ENCODE data around the gene BTLA.
"Not testable (repeated sequence)": the region's sequence is repeated elsewhere in the genome, so short reads cannot be mapped to it uniquely, and the experiment has no call there.

The BTLA gene, protein sequence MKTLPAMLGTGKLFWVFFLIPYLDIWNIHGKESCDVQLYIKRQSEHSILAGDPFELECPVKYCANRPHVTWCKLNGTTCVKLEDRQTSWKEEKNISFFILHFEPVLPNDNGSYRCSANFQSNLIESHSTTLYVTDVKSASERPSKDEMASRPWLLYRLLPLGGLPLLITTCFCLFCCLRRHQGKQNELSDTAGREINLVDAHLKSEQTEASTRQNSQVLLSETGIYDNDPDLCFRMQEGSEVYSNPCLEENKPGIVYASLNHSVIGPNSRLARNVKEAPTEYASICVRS

DNA sequence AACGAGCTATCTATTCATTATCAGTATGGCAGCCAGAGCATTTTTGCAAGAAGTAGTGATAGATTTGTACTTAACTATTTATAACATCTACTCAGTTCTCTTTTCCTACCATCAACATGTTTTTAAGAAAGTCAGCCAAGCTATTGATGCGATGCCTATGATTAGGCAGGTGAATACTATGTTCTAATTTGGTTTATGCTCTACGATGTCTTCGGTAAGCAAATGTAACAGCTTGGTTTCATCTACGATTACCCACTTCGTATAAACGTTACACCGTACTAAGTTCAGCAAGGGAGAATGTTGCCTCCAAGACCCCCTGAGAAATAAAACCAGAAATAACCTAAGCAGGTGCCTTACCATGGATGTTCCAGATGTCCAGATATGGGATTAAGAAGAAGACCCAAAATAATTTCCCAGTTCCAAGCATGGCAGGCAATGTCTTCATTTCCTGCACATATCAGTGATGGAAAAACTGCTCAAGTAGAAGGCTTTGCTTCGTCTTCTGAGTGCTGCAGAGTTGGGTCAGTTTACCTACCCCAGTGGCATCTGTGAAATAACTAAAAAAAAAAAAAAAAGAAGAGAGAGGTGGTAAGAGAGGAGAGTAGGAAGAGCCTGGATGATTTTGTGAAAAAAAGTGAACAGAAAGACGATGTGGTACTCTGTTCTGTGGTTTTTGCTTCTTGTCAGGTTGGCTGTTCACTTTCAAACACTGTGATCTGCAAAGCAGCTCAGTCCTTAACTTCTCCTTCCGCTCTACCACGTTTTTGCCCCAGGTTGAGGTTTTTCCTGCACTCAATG, at the start of gene BTLA:
Gene BTLA, minus strand, starts transcription at position 559 of the 798 bp plus-strand sequence. Its CDS starts 114 bp downstream, at position 445.
- DNase-seq, result peak; percentile 45

DNA sequence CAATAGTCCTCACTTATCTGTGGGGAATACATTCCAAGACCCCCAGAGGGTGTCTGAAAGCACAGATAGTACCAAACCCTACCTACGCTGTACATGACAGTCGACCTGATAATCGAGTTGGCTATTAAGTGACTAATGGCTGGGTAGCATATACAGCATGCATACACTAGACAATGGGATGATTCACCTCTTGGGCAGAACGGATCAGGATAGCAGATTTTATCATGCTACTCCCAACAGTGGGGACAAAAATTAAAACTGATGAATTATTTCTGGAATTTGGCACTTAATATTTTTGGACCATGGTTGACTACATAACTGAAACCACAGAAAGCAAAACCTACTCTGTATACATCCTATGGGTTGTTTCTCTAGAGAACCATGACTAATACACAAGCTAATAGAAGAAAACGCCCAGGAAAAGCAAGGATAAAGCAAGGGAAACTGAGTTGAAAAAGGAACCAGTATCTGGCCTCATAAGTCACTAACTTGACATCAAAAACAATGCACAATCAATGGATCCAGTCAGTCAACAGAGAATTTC, 47.0 kb upstream of the BTLA start:
- no peak for DNase-seq

DNA sequence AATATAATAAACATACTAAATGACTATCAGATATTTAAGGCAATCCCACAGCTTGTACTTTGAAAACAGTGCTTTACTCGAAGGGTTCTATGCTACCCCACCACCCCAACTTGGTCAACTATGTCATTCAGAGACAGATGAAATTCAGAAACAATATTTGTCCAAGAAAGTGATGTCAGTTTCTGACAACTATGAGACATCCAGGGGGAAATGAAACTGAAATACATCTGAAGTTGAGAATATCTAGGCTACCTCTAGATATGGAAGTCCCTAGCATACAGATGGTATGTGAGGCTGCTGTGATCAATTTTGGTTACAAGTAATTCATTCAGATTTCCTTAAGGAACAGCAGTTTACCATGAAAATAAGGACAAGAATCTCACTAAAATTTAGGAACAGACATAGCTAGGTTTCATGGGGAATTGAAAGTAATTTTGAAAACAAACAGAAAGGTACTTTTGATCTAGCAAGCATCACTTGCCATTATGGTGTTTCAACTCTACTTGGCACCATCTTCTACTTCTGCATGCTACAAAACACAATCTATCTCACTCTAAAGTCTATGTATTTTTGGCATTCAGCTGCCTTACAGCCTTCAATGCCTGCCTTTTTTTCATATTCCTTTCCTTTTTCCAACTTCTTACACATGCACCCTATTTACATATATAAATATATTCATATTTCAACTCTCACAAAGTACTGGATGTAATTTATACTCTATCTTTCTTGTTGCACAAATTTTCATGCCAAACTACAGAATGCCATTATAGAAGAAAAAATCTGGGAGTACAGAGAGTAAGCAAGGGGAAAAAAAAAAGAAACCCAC, 40.8 kb upstream of the BTLA start:
- no peak for DNase-seq

DNA sequence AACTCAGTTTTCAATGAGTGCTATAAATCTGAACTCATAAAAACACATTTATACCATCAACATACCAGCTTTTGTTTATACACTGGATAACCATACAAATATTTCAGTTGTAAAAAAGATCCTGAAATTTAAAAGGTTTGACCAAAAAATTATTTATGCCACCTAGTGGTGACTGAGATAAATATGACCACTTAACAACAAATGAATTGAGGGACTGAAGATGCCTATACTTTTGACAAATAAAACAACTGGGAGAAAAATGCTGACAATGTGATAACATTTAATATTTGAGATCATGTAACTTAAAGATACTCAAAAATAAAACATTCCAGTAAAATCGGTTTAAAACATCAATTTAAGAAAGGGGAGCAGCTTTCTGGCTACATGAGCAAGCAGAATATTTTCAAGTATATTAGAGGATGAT, 32.1 kb upstream of the BTLA start:
- DNase-seq, result peak; percentile 49

DNA sequence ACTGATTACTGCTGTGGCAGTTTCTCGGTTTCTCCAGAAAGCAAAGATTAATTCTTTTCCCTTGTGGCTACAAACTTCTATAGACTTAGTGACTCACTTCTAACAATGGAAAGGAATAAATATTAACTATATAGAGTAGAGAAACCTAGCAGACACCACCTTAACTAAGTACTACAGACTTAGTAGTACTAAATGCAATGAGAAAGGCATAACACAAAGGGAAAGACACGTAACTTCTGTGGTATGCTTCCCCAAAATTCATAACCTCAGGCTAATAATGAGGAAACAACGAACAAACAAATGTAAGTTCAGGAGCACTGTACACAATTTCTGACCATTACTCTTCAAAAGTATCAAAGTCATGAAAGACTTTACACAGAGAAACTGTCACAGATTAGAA, 31.3 kb upstream of the BTLA start:
- no peak for DNase-seq

DNA sequence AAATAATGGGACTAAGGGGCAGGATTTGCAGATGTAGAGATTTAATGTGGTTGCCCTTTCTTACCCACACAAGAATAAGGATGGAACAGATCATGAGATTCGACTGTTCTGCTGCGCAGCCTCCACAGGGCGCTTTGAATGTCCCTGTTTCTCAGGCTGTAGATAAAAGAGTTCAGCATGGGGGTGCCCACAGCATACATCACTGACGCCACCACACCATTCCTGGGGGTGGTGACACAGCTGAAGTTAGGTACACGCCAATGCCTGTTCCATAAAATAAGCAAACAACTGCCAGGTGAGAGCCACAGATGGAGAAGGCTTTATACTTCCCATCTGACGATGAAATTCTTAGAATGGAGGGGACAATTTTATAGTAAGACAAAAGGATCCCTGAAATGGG, 24.9 kb upstream of the BTLA start:
- DNase-seq, result not testable (repeated sequence)

DNA sequence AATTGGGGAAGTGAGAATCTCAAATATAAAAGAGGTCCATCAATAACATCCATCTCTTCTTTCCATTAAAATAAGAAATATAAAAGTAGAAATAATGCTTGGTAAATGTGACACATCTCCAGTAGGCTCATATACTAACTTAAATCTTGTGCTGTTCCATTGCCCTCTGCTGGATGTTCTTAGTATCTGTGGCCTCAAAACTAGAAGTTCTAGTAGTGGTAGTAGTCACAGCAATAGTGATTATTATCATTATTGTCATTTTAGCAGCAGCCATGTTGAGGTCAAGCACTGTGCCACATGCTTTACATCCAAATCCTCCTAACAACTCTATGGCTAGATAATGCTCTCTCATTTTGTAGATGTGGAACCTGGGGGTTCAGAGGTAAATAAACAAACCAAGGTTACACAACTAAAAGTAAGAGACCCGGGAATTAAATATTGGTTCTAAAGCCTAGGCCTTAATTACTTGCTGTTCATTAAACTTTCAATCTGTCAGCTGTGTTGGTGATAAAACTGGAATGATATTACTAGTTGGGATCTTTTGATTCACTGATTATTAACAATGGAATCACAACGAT, 20.2 kb upstream of the BTLA start:
- DNase-seq, result peak; percentile 78

DNA sequence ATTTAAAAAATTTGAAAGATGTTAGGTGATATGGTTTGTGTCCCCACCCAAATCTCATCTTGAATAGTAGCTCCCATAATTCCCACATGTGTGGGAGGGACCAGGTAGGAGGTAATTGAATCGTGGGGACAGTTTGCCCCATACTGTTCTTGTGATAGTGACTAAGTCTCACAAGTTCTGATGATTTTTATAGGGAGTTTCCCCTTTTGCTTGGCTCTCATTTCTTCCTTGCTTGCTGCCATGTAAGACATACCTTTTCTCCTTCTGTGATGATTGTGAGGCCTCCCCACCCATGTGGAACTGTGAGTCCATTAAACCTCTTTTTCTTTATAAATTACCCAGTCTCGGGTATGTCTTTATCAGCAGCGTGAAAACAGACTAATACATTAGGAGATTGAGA, 19.7 kb upstream of the BTLA start:
- DNase-seq, result not testable (repeated sequence)

DNA sequence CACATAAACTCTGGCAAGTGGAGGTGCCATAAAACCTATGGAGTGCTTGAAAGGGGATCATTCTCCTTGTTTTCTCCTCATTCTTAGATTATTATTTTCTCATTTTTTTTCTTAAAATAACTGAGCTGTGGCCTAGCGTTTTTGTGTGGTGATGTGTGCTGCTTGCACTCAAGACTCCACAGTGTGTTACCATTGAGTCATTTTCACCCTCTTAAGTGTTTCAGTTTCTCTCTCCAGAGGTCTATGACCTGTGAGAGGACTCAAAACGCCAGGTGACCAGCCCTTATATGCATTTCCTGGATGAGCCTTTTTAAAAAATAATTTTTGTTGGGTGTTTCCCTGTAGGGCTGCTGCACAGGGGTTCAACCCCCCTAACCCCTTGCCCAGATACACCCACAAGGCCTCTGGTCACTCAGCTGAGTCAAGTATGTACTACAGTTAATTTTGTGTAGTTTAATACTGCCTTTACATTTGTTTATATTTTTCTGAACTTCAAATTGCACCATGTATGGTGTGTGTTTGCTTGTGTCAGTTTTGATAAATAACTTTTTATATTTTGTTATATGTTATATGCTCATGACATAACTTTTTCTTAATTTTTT, 15.4 kb upstream of the BTLA start:
- no peak for DNase-seq

DNA sequence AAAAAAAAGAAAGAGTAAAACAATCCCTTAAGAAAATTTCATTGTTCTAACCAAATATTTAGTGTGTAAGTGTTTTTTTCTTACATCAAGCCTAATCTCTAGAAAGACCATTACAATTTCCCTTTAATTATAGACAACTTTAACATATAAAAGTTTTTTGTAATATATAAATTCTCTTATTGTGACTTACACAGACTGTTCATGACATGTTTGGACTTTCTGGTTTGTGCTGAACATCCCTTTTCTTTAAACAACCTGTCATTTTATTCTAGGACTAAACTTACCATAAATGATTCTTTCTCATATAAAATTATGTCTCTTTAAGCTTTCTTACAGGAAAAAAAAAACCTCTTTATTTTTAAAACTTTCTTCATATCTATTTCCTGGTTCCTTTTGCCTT, 13.0 kb upstream of the BTLA start:
- no peak for DNase-seq

DNA sequence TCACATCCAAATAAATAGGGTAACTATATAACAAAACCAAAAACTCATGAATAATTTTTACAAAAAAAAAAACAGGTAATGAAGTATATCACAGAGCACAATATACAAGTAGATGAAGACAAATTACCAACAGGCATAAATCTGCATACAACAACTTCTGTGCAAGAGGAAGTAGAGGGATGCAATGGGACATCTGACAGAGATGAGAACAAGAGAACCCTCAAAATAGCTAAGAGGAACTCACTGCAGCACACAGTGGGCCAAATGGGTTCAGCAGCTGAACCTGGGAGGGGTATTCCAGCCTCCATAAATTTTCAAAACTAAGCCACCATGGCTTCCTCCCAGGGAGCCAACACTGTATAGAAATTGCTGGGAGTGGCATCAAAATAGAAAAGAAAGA, 9.6 kb upstream of the BTLA start:
- no peak for DNase-seq

DNA sequence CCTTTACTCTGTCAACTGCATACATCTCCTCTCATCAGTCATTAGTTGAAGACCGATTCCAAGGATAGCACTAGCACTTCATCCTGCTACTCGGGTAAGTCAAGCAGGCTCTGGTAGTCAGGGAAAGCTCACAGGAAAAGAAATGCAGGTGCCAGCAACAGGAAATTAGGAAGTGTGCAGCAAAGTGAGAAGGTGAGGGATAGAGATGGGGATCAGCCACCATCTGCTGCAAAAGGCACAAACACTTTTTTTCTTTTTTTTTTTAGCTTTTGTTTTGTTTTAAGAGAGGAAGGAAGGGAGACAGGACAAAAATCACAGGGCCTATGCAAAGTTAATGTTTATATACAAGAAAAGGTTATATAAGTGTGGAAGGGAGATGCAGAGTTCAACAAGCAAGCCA, 9.0 kb upstream of the BTLA start:
- no peak for DNase-seq

DNA sequence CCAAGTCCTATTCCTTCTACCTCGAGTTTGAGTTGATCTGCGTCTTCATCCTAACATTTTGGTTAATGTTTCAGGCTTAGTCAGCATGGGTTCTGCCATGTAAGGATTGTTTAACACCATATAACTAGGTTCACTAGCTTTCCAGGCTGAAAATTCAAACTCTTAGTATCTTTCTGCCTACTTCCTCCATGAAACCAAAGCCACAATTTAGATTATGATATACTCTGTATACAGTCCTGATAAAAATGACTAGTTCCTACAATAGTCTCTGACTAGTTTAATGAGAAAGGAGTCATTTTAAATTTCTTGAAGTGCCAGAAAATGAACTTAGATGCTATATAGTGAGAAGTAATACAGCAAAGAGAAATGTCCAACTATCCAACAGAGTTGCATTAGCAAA, 6.6 kb upstream of the BTLA start:
- DNase-seq, result no peak

DNA sequence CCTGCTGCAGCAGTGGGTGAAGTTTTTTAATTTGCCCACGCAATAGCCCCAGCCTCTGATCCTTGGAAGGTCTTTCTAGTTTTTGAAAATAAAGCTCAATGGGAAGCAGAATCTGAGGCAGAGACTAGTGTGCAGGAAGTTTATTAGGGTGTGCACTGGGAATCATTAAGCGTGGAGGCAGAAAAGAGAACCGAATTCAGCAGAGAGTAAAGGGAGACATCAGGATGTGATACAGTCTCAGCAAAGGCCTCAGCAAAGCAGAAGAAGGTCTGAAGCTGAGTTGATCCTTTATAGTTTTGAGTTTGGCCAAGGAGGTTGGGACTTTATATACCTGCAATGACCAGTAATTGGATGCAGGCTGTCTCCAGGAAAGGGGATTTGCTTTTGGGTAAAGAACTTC, 4.9 kb upstream of the BTLA start:
- no peak for DNase-seq

DNA sequence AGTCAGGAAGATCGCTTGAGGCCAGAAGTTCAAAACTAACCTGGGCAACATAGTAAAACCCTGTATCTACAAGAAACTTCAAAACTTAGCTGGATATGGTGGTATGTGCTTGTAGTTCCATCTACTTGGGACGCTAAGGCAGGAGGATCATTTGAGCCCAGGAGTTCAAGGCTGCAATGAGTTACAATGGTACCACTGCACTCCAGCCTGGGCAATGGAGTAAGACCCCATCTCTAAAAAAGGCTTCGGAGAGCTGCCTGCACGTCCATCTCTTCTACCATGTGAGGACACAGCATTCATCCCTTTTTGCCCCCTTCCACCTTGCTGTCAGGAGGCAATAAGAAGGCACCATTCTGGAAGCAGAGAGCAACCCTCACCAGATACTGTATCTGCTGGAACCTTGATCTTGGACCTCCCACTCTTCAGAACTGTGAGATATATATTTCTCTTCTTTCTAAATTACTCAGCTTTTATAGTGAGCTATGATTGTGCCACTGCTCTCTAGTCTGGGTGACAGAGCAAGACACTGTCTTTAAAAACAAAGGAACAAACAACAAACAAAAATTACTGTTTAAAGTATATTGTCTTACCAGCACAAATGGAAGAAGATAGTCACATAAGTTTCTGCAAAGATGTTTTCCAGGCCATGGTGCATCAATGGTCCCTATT, 4.2 kb upstream of the BTLA start:
- DNase-seq, result no peak

DNA sequence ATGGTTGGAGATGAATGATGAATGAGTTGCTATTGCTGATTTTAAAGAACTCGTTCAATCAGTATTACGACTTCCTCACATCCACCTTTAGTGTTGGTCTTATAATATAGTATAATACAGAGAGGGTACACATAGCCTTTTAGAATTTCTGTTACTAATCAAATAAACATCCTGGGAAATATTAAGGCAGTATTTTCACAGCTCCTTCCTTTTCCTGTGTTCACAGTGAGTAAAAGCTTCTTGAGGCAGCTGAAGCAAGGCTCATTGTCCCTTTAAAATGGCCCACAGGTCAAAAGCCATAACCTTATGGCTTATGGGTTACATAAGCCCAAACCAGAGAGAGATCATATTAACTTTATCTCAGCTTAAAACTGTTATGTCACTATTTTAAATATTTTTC, 1.3 kb upstream of the BTLA start:
- no peak for DNase-seq

DNA sequence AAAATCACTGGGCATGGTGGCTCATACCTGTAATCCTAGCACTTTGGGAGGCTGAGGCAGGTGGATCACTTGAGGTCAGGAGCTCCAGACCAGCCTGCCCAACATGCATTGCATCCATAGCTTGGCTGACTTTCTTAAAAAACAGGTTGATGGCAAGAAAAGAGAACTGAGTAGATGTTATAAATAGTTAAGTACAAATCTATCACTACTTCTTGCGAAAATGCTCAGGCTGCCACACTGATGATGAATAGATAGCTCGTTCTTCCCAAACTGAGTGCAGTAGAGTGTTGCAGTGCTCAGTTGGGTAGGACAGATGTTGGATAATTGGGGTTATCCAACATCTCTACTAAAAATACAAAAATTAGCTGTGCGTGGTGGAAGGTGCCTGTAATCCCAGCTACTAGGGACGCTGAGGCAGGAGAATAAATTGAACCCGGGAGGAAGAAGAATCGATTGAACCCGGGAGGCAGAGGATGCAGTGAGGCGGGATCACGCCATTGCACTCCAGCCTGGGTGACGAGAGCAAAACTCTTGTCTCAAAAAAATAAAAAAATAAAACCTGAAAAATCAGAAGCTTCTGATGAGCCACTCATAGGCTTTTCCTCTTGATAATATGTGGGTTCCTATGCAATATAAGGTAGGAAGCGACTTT, 1.2 kb downstream of the BTLA start:
- DNase-seq, result no peak

DNA sequence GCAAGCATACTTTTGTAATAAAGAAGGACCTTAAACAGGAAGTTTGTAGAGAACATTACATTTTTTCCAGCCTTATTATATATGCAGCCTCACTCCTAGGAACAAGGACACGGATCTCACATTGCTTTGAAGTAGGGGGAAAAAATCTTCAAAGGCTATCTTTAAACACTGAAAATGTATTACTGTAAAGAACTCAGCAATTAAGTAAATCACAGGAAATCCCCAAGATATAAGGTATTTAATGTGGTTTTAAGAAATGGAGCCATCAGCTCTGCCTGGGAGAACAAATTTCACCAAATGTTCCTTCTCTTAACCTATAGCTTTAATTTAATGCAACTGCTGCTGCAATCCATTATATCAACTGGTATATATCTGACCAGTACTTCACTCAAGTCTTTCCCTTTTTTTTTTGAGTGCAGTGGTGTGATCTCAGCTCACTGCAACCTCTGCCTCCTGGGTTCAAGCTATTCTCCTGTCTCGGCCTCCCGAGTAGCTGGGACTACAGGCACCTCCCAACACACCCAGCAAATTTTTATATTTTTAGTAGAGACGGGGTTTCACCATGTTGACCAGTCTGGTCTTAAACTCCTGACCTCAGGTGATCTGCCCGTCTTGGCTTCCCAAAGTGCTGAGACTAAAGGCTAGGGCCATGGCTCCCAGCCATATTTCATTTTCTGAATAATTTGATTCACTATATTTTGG, 2.8 kb downstream of the BTLA start:
- peak; percentile 36 for DNase-seq

DNA sequence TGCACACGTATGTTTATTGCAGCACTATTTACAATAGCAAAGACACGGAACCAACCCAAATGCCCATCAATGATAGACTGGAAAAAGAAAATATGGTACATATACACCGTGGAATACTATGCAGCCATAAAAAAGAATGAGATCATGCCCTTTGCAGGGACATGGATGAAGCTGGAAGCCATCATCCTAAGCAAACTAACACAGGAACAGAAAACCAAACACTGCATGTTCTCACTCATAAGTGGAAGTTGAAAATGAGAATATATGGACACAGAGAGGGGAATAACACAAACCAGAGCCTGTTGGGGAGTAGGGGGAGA, 4.9 kb downstream of the BTLA start:
- DNase-seq, result not testable (repeated sequence)

DNA sequence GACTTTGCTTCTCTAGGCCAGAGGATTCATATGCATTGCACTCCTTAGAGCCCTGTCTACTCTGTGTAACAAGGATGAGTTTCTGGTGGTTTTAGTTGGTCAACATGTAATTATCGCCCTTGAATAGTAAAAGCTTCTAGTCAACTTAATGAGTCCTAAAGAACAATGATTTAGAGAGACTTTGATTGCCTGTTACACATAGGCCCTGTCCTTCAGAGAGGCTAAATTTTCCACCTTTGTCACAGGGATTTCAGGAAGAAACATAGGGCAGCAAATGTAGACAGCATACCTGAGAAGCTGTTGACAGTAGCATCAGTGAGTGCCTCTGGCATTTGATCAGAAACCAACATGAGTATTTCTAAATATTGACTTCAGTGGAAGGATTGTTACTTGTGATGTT, 7.1 kb downstream of the BTLA start:
- DNase-seq, result no peak

DNA sequence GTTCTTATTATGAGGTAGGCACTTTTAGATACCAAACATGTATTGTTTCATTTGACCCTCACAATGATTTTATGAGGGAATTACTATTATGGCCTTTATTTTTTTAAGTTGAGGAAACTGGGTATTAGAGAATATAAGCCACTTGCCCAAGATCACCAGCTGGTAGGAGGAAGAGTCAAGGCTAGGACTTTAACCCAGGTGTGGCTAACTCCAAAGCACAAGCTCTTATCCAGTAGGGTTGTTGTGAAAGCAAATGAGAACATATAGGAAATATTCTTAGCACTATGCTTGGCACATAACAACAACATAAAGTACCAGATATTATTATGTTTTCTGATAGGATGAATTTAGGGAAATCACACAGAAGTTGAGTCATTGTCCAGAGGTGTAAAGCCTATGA, 7.9 kb downstream of the BTLA start:
- DNase-seq, result no peak
